Measurements from ENCODE around the gene PRM1.

DNA sequence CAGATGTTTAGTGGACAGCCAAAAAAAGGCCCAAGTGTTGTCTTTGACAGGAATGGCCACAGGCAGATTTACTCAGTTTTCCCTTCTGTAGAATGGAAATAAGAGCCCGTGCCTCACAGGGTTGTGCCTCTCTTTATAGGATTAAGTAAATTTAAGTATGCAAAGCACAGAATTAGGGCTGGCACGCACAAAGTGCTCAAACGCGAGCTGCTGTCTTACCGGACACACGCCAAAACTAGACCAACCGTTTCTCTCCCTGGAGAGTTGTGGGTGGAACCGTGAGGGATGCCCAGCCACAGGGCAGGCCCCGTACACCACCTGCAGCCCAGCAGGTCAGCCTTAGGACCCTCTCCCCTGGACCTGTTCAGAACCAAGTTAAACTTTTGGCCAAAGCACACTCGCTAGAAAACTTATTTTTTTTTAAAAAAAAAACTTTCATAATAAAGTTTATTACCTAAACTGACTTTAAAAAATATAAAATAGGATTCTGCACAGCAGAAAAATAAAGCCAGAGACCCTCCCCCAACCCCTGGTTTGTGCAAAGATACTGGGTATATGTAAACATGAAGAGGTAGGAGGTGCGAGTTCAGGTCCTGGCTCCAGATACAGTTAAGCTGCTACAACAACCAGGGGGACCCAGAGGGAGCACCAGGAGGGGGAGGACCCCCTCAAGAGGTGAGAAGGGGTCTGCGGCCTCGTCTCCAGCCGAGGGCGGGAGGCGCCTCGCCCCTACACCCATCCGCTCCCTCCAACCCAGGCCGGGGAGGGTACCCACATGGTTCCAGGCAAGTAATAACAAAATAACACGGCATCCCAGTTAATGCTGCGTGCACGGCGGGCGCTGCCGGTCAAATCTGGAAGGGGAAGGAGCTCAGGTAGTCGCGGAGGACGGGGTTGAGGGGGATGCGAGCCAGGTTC is 26.9 kb downstream of the PRM1 start:
- TF ChIP-seq, protein P1, sequence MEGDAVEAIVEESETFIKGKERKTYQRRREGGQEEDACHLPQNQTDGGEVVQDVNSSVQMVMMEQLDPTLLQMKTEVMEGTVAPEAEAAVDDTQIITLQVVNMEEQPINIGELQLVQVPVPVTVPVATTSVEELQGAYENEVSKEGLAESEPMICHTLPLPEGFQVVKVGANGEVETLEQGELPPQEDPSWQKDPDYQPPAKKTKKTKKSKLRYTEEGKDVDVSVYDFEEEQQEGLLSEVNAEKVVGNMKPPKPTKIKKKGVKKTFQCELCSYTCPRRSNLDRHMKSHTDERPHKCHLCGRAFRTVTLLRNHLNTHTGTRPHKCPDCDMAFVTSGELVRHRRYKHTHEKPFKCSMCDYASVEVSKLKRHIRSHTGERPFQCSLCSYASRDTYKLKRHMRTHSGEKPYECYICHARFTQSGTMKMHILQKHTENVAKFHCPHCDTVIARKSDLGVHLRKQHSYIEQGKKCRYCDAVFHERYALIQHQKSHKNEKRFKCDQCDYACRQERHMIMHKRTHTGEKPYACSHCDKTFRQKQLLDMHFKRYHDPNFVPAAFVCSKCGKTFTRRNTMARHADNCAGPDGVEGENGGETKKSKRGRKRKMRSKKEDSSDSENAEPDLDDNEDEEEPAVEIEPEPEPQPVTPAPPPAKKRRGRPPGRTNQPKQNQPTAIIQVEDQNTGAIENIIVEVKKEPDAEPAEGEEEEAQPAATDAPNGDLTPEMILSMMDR (IDR thresholded peaks at IDR 0.05 in 8 of 11, conservative IDR thresholded peaks at IDR 0.05 in 3 of 11), result no peak
- no peak for TF ChIP-seq POLR2A (IDR thresholded peaks at IDR 0.05)

Data from spleen (tissue), 7 donors.